HG03060 (cell line): ENCODE results near the gene FBXW5.

Experiments
- ATAC-seq: cut with Tn5 transposase; IDR thresholded peaks from one replicate; pipeline ENCODE4 v1.9.1; 2021; ENCODE audit warnings: low read depth, moderate number of reproducible peaks; ENCODE audit not compliant: unreplicated experiment

The FBXW5 gene

GRCh38 chr9:136939996-136940525 is 4.5 kb downstream of the FBXW5 start:
- ATAC-seq: no peak

GRCh38 chr9:136939431-136939995 is 5.0 kb downstream of the FBXW5 start:
- ATAC-seq: no peak

GRCh38 chr9:136937186-136938001 is 7.1 kb downstream of the FBXW5 start:
- ATAC-seq: no peak

- no peak for ATAC-seq
These were observed 7.8 kb downstream of the FBXW5 start for GRCh38 chr9:136936645-136937170.

DNA sequence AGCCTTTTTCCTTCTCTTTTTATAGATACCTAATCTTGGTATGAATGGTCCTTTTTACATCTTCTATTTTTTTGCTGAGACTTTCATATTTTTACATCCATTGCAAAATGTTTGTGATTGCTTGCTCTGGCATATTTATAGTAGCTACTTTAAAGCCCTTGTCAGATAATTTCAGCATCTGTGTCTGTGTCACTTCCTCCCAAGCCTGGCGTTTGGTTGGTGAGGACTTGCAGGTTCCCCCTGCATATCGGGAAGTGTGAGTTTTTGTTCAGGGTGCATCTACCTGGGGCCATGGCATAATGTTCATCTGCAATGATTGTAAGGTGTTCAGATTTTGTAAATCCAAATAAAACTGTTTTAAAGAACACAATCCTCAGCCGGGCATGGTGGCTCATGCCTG is 8.9 kb downstream of the FBXW5 start:
- no peak for ATAC-seq

GRCh38 chr9:136934277-136934676 is 10.3 kb downstream of the FBXW5 start:
- ATAC-seq: no peak

DNA sequence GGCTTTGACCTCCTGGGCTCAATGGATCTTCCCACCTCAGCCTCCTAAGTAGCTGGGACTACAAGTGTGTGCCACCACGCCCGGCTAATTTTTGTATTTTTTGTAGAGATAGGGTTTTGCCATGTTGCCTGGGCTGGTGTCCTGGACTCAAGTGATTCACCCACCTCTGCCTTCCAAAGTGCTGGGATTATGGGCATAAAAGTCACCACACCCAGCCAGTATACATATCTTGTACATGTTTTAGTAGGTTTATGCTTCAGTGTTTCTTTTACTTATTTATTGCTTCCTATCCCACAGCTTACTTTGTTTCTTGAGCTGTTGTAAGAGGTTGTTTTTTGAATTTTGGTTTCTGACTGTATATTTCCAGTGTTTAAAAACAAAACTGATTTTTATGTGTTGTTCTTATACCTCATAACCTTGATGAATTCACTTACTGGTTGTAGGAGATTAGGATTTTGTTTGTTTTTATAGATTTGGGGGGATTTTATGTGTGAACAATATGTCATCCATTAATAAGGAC is 12.9 kb downstream of the FBXW5 start:
- no peak for ATAC-seq

DNA sequence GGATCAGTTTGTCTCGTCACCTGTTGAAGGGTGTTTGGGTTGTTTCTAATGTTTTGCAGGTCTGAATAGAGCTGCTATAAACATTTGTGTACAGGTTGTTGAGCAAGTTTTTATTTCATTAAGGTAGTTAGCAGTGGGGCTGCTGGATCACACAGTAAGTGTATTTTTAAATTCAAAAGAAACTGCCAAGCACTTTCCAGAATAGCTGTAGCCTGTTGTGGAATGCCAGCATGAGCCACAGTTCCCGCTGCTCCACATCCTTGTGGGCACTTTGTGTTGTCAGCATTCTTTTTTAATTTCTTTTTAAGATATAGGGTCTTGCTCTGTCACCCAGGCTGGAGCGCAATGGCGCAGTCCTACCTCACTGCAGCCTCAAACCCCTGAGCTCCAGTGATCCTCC is 14.5 kb downstream of the FBXW5 start:
- ATAC-seq: no peak

GRCh38 chr9:136928591-136928990 is 15.9 kb downstream of the FBXW5 start:
- no peak for ATAC-seq

GRCh38 chr9:136927343-136928271 is 16.9 kb downstream of the FBXW5 start:
- no peak for ATAC-seq

- no peak for ATAC-seq
These were observed 17.8 kb downstream of the FBXW5 start for GRCh38 chr9:136926749-136927148.

DNA sequence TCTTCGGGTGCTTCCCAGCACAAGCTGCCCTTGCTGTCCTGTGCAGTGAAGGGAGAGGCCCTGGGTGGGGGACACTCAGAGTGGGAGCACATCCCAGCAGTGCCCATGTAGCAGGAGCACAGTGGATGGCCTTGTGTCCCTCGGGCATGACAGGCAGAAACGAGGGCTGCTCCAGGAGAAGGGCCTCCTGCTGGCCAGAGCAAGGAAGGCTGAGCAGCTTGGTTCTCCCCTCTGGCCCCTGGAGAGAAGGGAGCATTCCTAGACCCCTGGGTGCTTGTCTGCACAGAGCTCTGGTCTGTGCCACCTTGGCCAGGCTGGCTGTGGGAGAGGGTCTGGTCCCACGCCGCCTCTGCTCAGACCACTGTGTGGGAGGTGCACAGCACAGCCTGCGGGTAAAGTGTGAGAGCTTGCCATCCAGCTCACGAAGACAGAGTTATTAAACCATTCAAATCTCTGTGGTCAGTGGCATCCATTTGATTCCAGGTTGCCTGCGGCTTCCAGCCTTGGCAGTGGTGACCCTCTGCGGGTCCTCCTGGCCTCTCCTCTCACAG is 18.3 kb downstream of the FBXW5 start:
- no peak for ATAC-seq

- no peak for ATAC-seq
These were observed 19.0 kb downstream of the FBXW5 start for GRCh38 chr9:136925414-136926153.

DNA sequence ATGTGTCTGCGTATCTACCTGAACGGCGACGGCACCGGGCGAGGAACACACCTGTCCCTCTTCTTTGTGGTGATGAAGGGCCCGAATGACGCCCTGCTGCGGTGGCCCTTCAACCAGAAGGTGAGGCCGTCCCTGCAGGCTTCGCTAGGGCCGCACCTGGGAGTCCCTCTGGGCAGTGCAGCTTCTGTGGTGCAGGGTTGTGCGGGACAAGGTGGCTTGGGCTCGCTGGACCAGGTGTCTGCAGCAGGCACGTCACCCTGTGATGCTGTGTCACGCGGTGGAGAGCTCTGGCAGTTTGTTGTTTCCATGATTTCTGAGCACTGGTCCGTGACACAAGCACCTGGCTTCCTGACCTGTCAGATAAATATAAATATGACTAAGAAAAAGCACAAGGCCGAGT is 20.7 kb downstream of the FBXW5 start:
- ATAC-seq: no peak

DNA sequence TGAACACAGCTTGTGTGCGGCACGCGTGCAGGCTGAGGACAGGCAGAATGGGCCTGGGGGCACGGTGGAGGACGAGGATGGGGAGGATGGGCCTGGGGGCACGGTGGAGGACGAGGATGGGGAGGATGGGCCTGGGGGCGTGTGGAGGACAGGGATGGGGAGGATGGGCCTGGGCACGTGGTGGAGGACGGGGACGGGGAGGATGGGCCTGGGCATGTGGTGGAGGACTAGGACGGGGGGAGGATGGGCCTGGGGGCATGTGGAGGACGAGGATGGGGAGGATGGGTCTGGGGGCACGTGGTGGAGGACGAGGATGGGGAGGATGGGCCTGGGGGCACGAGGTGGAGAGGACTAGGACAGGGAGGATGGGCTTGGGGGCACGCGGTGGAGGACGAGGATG is 22.0 kb downstream of the FBXW5 start:
- no peak for ATAC-seq

DNA sequence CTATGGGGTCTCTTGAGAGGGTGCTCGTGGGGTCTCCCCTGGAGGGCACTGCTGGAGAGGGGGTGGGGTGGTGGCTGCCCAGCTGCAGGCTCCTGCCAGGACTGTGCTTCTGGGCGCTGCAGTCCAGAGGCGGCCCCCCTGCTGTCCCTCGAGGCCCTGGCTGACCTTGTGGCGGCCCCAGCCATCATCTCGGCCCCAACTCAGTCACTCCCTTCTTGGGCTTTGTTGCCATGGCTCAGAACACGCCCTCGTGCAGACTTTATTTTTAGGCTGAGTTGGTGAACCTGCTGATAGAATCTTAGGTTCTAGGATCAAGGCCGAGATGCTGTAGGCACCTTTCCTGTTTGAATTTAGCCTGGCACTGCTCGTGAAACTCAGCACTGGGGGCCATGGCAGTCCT is 22.8 kb downstream of the FBXW5 start:
- ATAC-seq: no peak

GRCh38 chr9:136921307-136921706 is 23.2 kb downstream of the FBXW5 start:
- no peak for ATAC-seq

DNA sequence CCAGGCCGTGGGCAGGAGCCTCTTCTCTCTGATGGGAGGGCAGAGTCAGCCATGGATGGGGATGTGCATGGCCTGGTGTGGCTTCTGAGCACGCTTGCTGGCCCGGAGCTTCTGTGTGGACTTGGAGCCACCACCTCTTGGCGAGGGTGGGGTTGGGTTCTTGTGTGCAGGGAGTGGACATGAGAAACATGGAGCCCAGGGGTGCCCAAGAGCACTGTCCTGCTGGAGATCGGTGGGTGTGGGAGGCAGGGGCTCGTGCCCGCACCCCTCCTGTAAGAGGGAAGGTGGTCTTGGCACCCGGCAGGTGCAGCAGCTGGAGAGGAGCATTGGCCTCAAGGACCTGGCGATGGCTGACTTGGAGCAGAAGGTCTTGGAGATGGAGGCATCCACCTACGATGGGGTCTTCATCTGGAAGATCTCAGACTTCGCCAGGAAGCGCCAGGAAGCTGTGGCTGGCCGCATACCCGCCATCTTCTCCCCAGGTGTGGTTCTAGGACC is 23.8 kb downstream of the FBXW5 start:
- ATAC-seq: no peak

DNA sequence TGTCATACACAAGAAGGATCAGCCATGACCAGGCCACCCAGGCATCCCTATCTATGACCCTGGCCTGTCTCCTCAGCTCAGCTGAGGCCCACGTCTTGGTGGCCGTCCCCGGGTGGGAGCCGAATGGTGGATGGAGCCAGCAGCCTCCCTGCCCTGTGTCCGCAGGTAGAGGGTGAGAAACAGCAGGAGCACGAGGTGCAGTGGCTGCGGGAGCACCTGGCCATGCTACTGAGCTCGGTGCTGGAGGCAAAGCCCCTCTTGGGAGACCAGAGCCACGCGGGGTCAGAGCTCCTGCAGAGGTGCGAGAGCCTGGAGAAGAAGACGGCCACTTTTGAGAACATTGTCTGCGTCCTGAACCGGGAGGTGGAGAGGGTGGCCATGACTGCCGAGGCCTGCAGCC is 24.5 kb downstream of the FBXW5 start:
- ATAC-seq: no peak
